Prostate gland (tissue), 2 donors: ENCODE results near the gene EDRF1.

Experiments used
- CTCF ChIP-seq, 4 experiments: fragments of 200-600 bp in 2 of 4; fragments of 450-650 bp in 2 of 4; sonication (generic) in 2 of 4; IDR thresholded peaks; 1 replicate in 3 of 4; 2 replicates in 1 of 4; pipeline ENCODE4 v1.5.1; 2016 to 2019; ENCODE audit warnings: antibody characterized with exemption in 4 of 4, mild to moderate bottlenecking in 2 of 4, moderate library complexity in 2 of 4
- POLR2A ChIP-seq: fragments of 450-650 bp; IDR thresholded peaks from one replicate; pipeline ENCODE4 v1.6.1; 2016; ENCODE audit warnings: antibody characterized with exemption, mild to moderate bottlenecking

GRCh38 chr10:125709553-125710474 lies 9.7 kb upstream of the EDRF1 start:
- TF ChIP-seq POLR2A (no peak), CTCF (IDR thresholded peaks at IDR 0.05) (no peak)
